HFF-Myc (cell line): ENCODE results near the gene ZDHHC5.

Experiments
- DNase-seq: peaks from one replicate; pipeline ENCODE4 v3.0.0-alpha.2; 2011; ENCODE audit warnings: low read depth; ENCODE audit errors: extremely low read depth
- H3K4me3 ChIP-seq: replicated peaks from 2 replicates; pipeline ENCODE4 v1.5.1; 2011; ENCODE audit warnings: low read depth, mild to moderate bottlenecking, control low read depth, low read length
- CTCF ChIP-seq: IDR thresholded peaks from 2 replicates; pipeline ENCODE4 v1.5.1; 2012; ENCODE audit warnings: mild to moderate bottlenecking, low read depth, low read length, control low read depth; ENCODE audit errors: missing control alignments

ZDHHC5 gene

GRCh38 chr11:57644748-57645688 lies 22.9 kb upstream of the ZDHHC5 start:
- no peak for DNase-seq
- TF ChIP-seq CTCF: peak; percentile 83
- H3K4me3 ChIP-seq: no peak overlapping the region

GRCh38 chr11:57645689-57646085 lies 22.2 kb upstream of the ZDHHC5 start:
- no peak overlapping the region for H3K4me3 ChIP-seq
- no peak for TF ChIP-seq CTCF
- DNase-seq: no peak

- no peak for TF ChIP-seq CTCF
- H3K4me3 ChIP-seq: no peak overlapping the region
- DNase-seq: no peak
Observed at GRCh38 chr11:57646194-57646798, 21.6 kb upstream of the ZDHHC5 start.

GRCh38 chr11:57646799-57647303 lies 21.1 kb upstream of the ZDHHC5 start:
- no peak overlapping the region for H3K4me3 ChIP-seq
- no peak for TF ChIP-seq CTCF
- DNase-seq: no peak

GRCh38 chr11:57647372-57647771 lies 20.5 kb upstream of the ZDHHC5 start:
- H3K4me3 ChIP-seq: no peak overlapping the region
- TF ChIP-seq CTCF: no peak
- no peak for DNase-seq

GRCh38 chr11:57647960-57648800 lies 19.7 kb upstream of the ZDHHC5 start:
- no peak for DNase-seq
- TF ChIP-seq CTCF: no peak
- H3K4me3 ChIP-seq: peak overlapping the region; percentile 32; the same call in 1 of the 2 replicates
